Measurements from ENCODE around the gene THBS1.

The THBS1 gene

DNA sequence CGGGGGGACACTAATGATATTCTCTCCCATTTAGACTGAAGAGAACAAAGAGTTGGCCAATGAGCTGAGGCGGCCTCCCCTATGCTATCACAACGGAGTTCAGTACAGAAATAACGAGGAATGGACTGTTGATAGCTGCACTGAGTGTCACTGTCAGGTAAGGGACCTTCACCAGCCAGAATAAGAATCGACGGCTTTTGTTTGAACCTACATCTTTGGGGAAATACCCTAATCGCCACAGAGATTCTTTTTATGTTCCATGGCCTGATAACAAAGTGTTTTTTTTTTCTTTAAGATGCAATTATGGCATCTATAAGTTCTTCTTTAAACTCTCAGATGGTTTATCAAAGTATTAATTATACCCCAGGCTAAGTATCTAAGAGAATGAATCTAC is 3.4 kb downstream of the THBS1 start:
- Histone ChIP-seq H3K4me3 (ENCODE audit: low read depth, low read length) (no peak overlapping the region), H3K4me1 (ENCODE audit: control insufficient read depth, insufficient read depth, low read length) (peaks cover 12% of the 10 kb centered on the region), H3K27me3 (ENCODE audit: control insufficient read depth, insufficient read depth, low read length) (0 out of 2 replicates have a peak, but pooled peaks cover 3% of the 10 kb centered on the region), H3K36me3 (ENCODE audit: control insufficient read depth, insufficient read depth, low read length) (peaks cover 71% of the 10 kb centered on the region), H3K9me3 (ENCODE audit: control insufficient read depth, insufficient read depth, low read depth, low read length) (no peaks in the 10 kb centered on the region), H3K9ac (ENCODE audit: low read length) (no peak overlapping the region), H3K27ac (ENCODE audit: low read depth, low read length) (no peak overlapping the region)

GRCh38 chr15:39584662-39585388 is 3.9 kb downstream of the THBS1 start:
- H3K4me3 ChIP-seq (ENCODE audit: low read depth, low read length), result no peak overlapping the region
- no peaks in the 10 kb centered on the region for H3K27me3 ChIP-seq (ENCODE audit: control insufficient read depth, insufficient read depth, low read length)
- no peak overlapping the region for H3K9ac ChIP-seq (ENCODE audit: low read length)

DNA sequence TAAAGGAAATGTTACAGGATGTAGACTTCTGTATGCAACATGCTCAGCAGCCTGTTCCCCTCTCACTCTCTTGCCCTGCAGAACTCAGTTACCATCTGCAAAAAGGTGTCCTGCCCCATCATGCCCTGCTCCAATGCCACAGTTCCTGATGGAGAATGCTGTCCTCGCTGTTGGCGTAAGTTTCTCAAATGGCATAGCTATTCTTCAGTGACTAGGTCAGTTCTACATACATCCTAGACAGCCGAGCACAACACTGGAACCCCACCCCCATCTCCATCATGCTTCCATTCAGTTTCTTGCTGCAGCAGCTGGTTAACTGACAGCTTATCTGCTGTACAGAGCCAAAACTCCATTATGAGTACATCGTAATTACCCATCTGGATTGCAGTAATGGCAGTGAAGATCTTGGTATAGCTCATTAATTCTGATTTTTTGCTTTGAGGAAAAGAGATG is 4.5 kb downstream of the THBS1 start:
- no peak overlapping the region for H3K4me3 ChIP-seq (ENCODE audit: low read depth, low read length)
- peaks cover 5% of the 10 kb centered on the region; the same call in 1 of the 2 replicates for H3K4me1 ChIP-seq (ENCODE audit: control insufficient read depth, insufficient read depth, low read length)
- H3K36me3 ChIP-seq (ENCODE audit: control insufficient read depth, insufficient read depth, low read length), result peaks cover 83% of the 10 kb centered on the region
- no peaks in the 10 kb centered on the region for H3K9me3 ChIP-seq (ENCODE audit: control insufficient read depth, insufficient read depth, low read depth, low read length)
- no peak overlapping the region for H3K9ac ChIP-seq (ENCODE audit: low read length)
- no peak overlapping the region for H3K27ac ChIP-seq (ENCODE audit: low read depth, low read length)
- no peaks in the 10 kb centered on the region for H3K27me3 ChIP-seq (ENCODE audit: control insufficient read depth, insufficient read depth, low read length)

More at GRCh38 chr15:39584662-39585388, 3.9 kb downstream of the THBS1 start:
- Histone ChIP-seq H3K4me1 (ENCODE audit: control insufficient read depth, insufficient read depth, low read length) (peaks cover 7% of the 10 kb centered on the region), H3K27ac (ENCODE audit: low read depth, low read length) (no peak overlapping the region), H3K9me3 (ENCODE audit: control insufficient read depth, insufficient read depth, low read depth, low read length) (no peaks in the 10 kb centered on the region), H3K36me3 (ENCODE audit: control insufficient read depth, insufficient read depth, low read length) (peaks cover 77% of the 10 kb centered on the region)

DNA sequence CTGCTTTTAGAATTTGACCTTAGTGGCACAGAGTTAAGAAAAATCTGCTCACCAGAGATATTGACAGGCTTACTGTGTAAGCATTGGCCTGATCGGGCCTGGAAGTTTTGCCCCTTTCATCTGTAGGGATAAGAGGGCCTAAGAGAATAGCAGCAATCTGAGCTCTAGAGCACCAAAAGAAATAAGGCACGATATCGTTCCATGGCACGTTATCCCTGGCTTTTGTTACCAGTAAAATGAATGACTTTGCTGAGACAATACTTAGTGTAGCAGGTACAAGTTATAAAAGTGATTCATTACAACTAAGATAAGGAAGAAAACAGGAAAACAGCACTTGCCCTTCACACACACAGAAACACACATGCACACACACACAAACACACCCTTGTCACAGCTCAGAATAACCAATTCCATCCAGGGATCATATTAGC is 5.0 kb downstream of the THBS1 start:
- peaks cover 5% of the 10 kb centered on the region; the same call in 1 of the 2 replicates for H3K4me1 ChIP-seq (ENCODE audit: control insufficient read depth, insufficient read depth, low read length)
- no peaks in the 10 kb centered on the region for H3K27me3 ChIP-seq (ENCODE audit: control insufficient read depth, insufficient read depth, low read length)
- H3K27ac ChIP-seq (ENCODE audit: low read depth, low read length), result no peak overlapping the region
- peaks cover 88% of the 10 kb centered on the region for H3K36me3 ChIP-seq (ENCODE audit: control insufficient read depth, insufficient read depth, low read length)
- H3K9ac ChIP-seq (ENCODE audit: low read length), result no peak overlapping the region
- no peaks in the 10 kb centered on the region for H3K9me3 ChIP-seq (ENCODE audit: control insufficient read depth, insufficient read depth, low read depth, low read length)
- H3K4me3 ChIP-seq (ENCODE audit: low read depth, low read length), result no peak overlapping the region

DNA sequence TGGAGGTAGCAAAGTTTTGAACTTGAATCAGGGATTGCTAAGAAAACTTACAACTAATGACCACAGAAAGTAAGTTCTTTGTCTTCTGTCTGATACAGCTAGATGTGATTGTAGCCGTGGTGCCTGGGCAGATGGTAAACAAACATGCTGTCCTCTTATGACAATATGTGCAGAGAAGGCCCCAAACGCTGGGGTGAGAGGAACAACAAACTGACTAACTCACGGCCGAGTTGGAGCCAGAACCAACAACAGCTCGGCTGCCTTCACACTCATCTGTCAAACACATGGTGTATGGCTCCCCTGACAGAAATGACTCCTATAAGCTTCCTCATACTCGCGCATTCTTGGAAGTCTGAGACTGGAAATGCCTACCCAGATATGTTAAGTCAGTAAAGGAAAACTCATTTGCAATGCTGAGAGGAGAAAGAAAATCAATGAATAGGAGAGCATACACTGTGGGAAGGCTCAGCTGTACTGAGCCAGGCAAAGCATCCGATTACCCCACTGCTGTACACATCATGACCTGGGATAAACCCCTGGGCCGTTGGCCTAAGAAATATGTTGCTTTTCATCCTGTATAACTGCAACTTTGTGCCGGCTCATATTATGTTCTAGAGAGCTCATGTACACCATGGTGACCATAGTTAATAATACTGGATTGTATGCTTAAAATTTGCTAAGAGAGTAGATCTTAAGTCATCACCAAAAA is 5.7 kb downstream of the THBS1 start:
- no peak overlapping the region for H3K9ac ChIP-seq (ENCODE audit: low read length)
- H3K27me3 ChIP-seq (ENCODE audit: control insufficient read depth, insufficient read depth, low read length), result no peaks in the 10 kb centered on the region
- H3K4me1 ChIP-seq (ENCODE audit: control insufficient read depth, insufficient read depth, low read length), result peaks cover 5% of the 10 kb centered on the region; the same call in 1 of the 2 replicates

GRCh38 chr15:39587096-39587721 is 6.3 kb downstream of the THBS1 start:
- H3K36me3 ChIP-seq (ENCODE audit: control insufficient read depth, insufficient read depth, low read length), result peaks cover 99% of the 10 kb centered on the region
- no peak overlapping the region for H3K9ac ChIP-seq (ENCODE audit: low read length)
- H3K4me1 ChIP-seq (ENCODE audit: control insufficient read depth, insufficient read depth, low read length), result peaks cover 3% of the 10 kb centered on the region; the same call in 1 of the 2 replicates
- no peaks in the 10 kb centered on the region for H3K27me3 ChIP-seq (ENCODE audit: control insufficient read depth, insufficient read depth, low read length)
- H3K27ac ChIP-seq (ENCODE audit: low read depth, low read length), result no peak overlapping the region
- no peaks in the 10 kb centered on the region for H3K9me3 ChIP-seq (ENCODE audit: control insufficient read depth, insufficient read depth, low read depth, low read length)
- H3K4me3 ChIP-seq (ENCODE audit: low read depth, low read length), result no peak overlapping the region

More for the DNA sequence above, 5.7 kb downstream of the THBS1 start:
- H3K9me3 ChIP-seq (ENCODE audit: control insufficient read depth, insufficient read depth, low read depth, low read length), result no peaks in the 10 kb centered on the region
- peaks cover 94% of the 10 kb centered on the region for H3K36me3 ChIP-seq (ENCODE audit: control insufficient read depth, insufficient read depth, low read length)
- no peak overlapping the region for H3K27ac ChIP-seq (ENCODE audit: low read depth, low read length)
- H3K4me3 ChIP-seq (ENCODE audit: low read depth, low read length), result no peak overlapping the region

DNA sequence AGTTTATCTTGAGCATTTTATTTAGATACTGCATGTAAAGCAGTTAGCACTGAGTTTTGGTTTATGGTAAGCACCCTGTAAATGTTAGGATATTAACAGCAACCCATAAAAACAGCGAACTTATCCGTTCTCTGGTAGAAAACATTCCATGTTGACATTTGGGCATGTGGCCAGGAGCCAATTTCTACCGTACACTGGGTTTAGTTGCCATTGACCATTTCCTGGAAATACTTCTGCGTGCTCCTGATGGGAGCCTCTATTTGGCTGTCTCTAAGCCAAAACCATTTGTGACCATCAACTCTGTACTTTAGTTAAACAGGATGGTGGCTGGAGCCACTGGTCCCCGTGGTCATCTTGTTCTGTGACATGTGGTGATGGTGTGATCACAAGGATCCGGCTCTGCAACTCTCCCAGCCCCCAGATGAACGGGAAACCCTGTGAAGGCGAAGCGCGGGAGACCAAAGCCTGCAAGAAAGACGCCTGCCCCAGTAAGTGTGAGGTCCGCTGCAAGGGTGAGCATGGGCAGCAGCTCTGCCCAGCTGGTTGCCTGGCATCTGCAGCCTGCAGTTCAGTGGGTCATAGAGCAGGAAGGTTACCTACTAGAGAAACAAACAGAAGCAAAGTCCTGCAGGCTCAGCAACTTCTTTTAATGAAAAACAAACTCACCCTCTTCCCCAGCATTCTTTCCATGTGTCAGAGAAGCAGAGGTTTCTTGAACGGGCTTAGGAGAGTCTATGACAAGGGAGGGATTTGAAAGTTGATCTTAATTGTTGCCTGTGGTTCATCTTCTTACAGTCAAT is 7.1 kb downstream of the THBS1 start:
- Histone ChIP-seq H3K27ac (ENCODE audit: low read depth, low read length) (no peak overlapping the region), H3K4me1 (ENCODE audit: control insufficient read depth, insufficient read depth, low read length) (no peaks in the 10 kb centered on the region), H3K9me3 (ENCODE audit: control insufficient read depth, insufficient read depth, low read depth, low read length) (no peaks in the 10 kb centered on the region), H3K36me3 (ENCODE audit: control insufficient read depth, insufficient read depth, low read length) (peaks cover 99% of the 10 kb centered on the region), H3K9ac (ENCODE audit: low read length) (no peak overlapping the region), H3K4me3 (ENCODE audit: low read depth, low read length) (no peak overlapping the region), H3K27me3 (ENCODE audit: control insufficient read depth, insufficient read depth, low read length) (no peaks in the 10 kb centered on the region)

GRCh38 chr15:39588531-39589192 is 7.8 kb downstream of the THBS1 start:
- no peaks in the 10 kb centered on the region for H3K27me3 ChIP-seq (ENCODE audit: control insufficient read depth, insufficient read depth, low read length)
- no peak overlapping the region for H3K27ac ChIP-seq (ENCODE audit: low read depth, low read length)
- H3K36me3 ChIP-seq (ENCODE audit: control insufficient read depth, insufficient read depth, low read length), result peaks cover 100% of the 10 kb centered on the region
- H3K9me3 ChIP-seq (ENCODE audit: control insufficient read depth, insufficient read depth, low read depth, low read length), result no peaks in the 10 kb centered on the region
- no peak overlapping the region for H3K9ac ChIP-seq (ENCODE audit: low read length)
- H3K4me1 ChIP-seq (ENCODE audit: control insufficient read depth, insufficient read depth, low read length), result no peaks in the 10 kb centered on the region
- no peak overlapping the region for H3K4me3 ChIP-seq (ENCODE audit: low read depth, low read length)

- no peak overlapping the region for H3K4me3 ChIP-seq (ENCODE audit: low read depth, low read length)
- H3K36me3 ChIP-seq (ENCODE audit: control insufficient read depth, insufficient read depth, low read length), result peaks cover 100% of the 10 kb centered on the region
- no peaks in the 10 kb centered on the region for H3K27me3 ChIP-seq (ENCODE audit: control insufficient read depth, insufficient read depth, low read length)
- H3K9ac ChIP-seq (ENCODE audit: low read length), result no peak overlapping the region
- no peaks in the 10 kb centered on the region for H3K9me3 ChIP-seq (ENCODE audit: control insufficient read depth, insufficient read depth, low read depth, low read length)
- H3K27ac ChIP-seq (ENCODE audit: low read depth, low read length), result no peak overlapping the region
- H3K4me1 ChIP-seq (ENCODE audit: control insufficient read depth, insufficient read depth, low read length), result no peaks in the 10 kb centered on the region
Observed at GRCh38 chr15:39589193-39589814, 8.4 kb downstream of the THBS1 start.
